Measurements from ENCODE around the gene FABP3. TPM values are rescaled to one million over a fixed set of nuclear protein-coding genes. Genes with fewer than 3 reads are reported as not detected.
"Not testable (repeated sequence)": the region's sequence is repeated elsewhere in the genome, so short reads cannot be mapped to it uniquely, and the experiment has no call there.

Gene FABP3
- total RNA-seq, 4 donors from 2014 or later: 4.9 to 15.6 (median 12.9) TPM

- no peak for TF ChIP-seq CTCF (IDR thresholded peaks at IDR 0.05)
- no peak for ATAC-seq (ENCODE audit: low FRiP score)
- no peak for DNase-seq (ENCODE audit: low spot score)
Measured at GRCh38 chr1:31390071-31390470, 17.2 kb upstream of the FABP3 start.

GRCh38 chr1:31389616-31390015 is 16.7 kb upstream of the FABP3 start:
- DNase-seq (ENCODE audit: low spot score): no peak
- no peak for ATAC-seq (ENCODE audit: low FRiP score)
- TF ChIP-seq CTCF (IDR thresholded peaks at IDR 0.05): no peak

- DNase-seq (ENCODE audit: low spot score) (no peak), ATAC-seq (ENCODE audit: low FRiP score) (no peak)
- no peak for TF ChIP-seq CTCF (IDR thresholded peaks at IDR 0.05)
Measured at GRCh38 chr1:31387612-31388011, 14.7 kb upstream of the FABP3 start.

GRCh38 chr1:31386576-31387243 is 13.8 kb upstream of the FABP3 start:
- not testable (repeated sequence) for ATAC-seq (ENCODE audit: low FRiP score); DNase-seq (ENCODE audit: low spot score)

- ATAC-seq (ENCODE audit: low FRiP score) (no peak), DNase-seq (ENCODE audit: low spot score) (no peak)
- no peak for TF ChIP-seq CTCF (IDR thresholded peaks at IDR 0.05)
Measured at GRCh38 chr1:31383967-31384366, 11.1 kb upstream of the FABP3 start.

GRCh38 chr1:31382379-31382989 is 9.6 kb upstream of the FABP3 start:
- DNase-seq (ENCODE audit: low spot score): no peak
- ATAC-seq (ENCODE audit: low FRiP score): no peak
- TF ChIP-seq CTCF (IDR thresholded peaks at IDR 0.05): no peak

- DNase-seq (ENCODE audit: low spot score): no peak
- no peak for TF ChIP-seq CTCF (IDR thresholded peaks at IDR 0.05)
- no peak for ATAC-seq (ENCODE audit: low FRiP score)
Measured at GRCh38 chr1:31381394-31382294, 8.8 kb upstream of the FABP3 start.
